ENCODE measurements around the gene BAZ1A. TPM values are rescaled to one million over a fixed set of nuclear protein-coding genes. Genes with fewer than 3 reads are reported as not detected.

The BAZ1A gene
- total and polyA plus RNA-seq, 2 experiments from 2014 or later, result 24.2 to 26.8 TPM

DNA sequence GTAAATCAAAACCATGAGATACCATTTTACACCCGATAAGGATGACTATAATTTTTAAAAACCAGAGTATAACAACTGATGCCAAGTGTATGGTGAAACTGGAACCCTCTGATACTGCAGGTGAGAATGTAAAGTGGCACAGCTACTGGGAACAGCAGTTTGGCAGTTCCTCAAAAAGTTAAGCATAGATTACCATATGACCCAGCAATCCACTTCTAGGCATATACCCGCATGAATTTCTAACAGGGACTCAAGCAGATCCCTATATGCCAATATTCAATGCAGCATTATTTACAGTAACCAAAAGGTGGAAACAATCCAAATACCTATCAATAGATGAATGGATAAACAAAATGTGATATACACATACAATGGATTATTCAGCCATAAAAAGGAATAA, 57.4 kb downstream of the BAZ1A start:
- H3K9me2 ChIP-seq (ENCODE audit: insufficient read depth), result no peaks in the 10 kb centered on the region
- no peaks in the 10 kb centered on the region for H4K20me1 ChIP-seq (replicated peaks; ENCODE audit: insufficient read depth)
- no peaks in the 10 kb centered on the region for H3K36me3 ChIP-seq (ENCODE audit: insufficient read depth)
- no peaks in the 10 kb centered on the region for H3F3A ChIP-seq (replicated peaks; ENCODE audit: low read depth)
- H3K79me2 ChIP-seq (replicated peaks; ENCODE audit: insufficient read depth), result no peaks in the 10 kb centered on the region
- H2AFZ ChIP-seq, result no peak overlapping the region
- H3K27ac ChIP-seq (ENCODE audit: low read depth), result no peak overlapping the region
- peaks cover 3% of the 10 kb centered on the region for H3K27me3 Mint-ChIP-seq (ENCODE audit: insufficient read depth, low read depth, poor library complexity)
- ATAC-seq, result no peak
- no peaks in the 10 kb centered on the region for H3K4me1 ChIP-seq (ENCODE audit: insufficient read depth)
- no peak for DNase-seq (ENCODE audit: low spot score)
- no peak overlapping the region for H3K27ac Mint-ChIP-seq
- H3K4me3 ChIP-seq, result no peak overlapping the region
- H3K36me3 Mint-ChIP-seq (ENCODE audit: low read depth), result peaks cover 21% of the 10 kb centered on the region; the same call in 2 of the 3 replicates
- no peaks in the 10 kb centered on the region for H3K4me1 Mint-ChIP-seq
- H3K4me3 Mint-ChIP-seq, result no peak overlapping the region
- TF ChIP-seq STAT1 (IDR thresholded peaks at IDR 0.05; ENCODE audit: unreplicated experiment) (no peak), EZH2phosphoT487 (IDR thresholded peaks at IDR 0.05; ENCODE audit: unreplicated experiment) (no peak), CREB1 (CRISPR knock-in tag; IDR thresholded peaks at IDR 0.05; ENCODE audit: low read depth) (no peak), POLR2AphosphoS5 (IDR thresholded peaks at IDR 0.05; ENCODE audit: low read depth) (no peak), NANOG (IDR thresholded peaks at IDR 0.05; ENCODE audit: borderline replicate concordance) (no peak), JUNB (IDR thresholded peaks at IDR 0.05; ENCODE audit: unreplicated experiment) (no peak), EZH2 (IDR thresholded peaks at IDR 0.05; ENCODE audit: low read depth, unreplicated experiment) (no peak), ZNF331 (CRISPR knock-in tag; IDR thresholded peaks at IDR 0.05; ENCODE audit: low read depth) (no peak), ZNF114 (CRISPR knock-in tag; IDR thresholded peaks at IDR 0.05) (no peak)
- TF ChIP-seq, protein P1, sequence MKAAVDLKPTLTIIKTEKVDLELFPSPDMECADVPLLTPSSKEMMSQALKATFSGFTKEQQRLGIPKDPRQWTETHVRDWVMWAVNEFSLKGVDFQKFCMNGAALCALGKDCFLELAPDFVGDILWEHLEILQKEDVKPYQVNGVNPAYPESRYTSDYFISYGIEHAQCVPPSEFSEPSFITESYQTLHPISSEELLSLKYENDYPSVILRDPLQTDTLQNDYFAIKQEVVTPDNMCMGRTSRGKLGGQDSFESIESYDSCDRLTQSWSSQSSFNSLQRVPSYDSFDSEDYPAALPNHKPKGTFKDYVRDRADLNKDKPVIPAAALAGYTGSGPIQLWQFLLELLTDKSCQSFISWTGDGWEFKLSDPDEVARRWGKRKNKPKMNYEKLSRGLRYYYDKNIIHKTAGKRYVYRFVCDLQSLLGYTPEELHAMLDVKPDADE (IDR thresholded peaks at IDR 0.05), result no peak
- TF ChIP-seq, protein P2, sequence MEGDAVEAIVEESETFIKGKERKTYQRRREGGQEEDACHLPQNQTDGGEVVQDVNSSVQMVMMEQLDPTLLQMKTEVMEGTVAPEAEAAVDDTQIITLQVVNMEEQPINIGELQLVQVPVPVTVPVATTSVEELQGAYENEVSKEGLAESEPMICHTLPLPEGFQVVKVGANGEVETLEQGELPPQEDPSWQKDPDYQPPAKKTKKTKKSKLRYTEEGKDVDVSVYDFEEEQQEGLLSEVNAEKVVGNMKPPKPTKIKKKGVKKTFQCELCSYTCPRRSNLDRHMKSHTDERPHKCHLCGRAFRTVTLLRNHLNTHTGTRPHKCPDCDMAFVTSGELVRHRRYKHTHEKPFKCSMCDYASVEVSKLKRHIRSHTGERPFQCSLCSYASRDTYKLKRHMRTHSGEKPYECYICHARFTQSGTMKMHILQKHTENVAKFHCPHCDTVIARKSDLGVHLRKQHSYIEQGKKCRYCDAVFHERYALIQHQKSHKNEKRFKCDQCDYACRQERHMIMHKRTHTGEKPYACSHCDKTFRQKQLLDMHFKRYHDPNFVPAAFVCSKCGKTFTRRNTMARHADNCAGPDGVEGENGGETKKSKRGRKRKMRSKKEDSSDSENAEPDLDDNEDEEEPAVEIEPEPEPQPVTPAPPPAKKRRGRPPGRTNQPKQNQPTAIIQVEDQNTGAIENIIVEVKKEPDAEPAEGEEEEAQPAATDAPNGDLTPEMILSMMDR (conservative IDR thresholded peaks at IDR 0.05; ENCODE audit: low read depth in 2 of 2), result no peak
- TF ChIP-seq, protein P3, sequence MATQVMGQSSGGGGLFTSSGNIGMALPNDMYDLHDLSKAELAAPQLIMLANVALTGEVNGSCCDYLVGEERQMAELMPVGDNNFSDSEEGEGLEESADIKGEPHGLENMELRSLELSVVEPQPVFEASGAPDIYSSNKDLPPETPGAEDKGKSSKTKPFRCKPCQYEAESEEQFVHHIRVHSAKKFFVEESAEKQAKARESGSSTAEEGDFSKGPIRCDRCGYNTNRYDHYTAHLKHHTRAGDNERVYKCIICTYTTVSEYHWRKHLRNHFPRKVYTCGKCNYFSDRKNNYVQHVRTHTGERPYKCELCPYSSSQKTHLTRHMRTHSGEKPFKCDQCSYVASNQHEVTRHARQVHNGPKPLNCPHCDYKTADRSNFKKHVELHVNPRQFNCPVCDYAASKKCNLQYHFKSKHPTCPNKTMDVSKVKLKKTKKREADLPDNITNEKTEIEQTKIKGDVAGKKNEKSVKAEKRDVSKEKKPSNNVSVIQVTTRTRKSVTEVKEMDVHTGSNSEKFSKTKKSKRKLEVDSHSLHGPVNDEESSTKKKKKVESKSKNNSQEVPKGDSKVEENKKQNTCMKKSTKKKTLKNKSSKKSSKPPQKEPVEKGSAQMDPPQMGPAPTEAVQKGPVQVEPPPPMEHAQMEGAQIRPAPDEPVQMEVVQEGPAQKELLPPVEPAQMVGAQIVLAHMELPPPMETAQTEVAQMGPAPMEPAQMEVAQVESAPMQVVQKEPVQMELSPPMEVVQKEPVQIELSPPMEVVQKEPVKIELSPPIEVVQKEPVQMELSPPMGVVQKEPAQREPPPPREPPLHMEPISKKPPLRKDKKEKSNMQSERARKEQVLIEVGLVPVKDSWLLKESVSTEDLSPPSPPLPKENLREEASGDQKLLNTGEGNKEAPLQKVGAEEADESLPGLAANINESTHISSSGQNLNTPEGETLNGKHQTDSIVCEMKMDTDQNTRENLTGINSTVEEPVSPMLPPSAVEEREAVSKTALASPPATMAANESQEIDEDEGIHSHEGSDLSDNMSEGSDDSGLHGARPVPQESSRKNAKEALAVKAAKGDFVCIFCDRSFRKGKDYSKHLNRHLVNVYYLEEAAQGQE (IDR thresholded peaks at IDR 0.05; ENCODE audit: unreplicated experiment), result no peak
- TF ChIP-seq, protein P4, sequence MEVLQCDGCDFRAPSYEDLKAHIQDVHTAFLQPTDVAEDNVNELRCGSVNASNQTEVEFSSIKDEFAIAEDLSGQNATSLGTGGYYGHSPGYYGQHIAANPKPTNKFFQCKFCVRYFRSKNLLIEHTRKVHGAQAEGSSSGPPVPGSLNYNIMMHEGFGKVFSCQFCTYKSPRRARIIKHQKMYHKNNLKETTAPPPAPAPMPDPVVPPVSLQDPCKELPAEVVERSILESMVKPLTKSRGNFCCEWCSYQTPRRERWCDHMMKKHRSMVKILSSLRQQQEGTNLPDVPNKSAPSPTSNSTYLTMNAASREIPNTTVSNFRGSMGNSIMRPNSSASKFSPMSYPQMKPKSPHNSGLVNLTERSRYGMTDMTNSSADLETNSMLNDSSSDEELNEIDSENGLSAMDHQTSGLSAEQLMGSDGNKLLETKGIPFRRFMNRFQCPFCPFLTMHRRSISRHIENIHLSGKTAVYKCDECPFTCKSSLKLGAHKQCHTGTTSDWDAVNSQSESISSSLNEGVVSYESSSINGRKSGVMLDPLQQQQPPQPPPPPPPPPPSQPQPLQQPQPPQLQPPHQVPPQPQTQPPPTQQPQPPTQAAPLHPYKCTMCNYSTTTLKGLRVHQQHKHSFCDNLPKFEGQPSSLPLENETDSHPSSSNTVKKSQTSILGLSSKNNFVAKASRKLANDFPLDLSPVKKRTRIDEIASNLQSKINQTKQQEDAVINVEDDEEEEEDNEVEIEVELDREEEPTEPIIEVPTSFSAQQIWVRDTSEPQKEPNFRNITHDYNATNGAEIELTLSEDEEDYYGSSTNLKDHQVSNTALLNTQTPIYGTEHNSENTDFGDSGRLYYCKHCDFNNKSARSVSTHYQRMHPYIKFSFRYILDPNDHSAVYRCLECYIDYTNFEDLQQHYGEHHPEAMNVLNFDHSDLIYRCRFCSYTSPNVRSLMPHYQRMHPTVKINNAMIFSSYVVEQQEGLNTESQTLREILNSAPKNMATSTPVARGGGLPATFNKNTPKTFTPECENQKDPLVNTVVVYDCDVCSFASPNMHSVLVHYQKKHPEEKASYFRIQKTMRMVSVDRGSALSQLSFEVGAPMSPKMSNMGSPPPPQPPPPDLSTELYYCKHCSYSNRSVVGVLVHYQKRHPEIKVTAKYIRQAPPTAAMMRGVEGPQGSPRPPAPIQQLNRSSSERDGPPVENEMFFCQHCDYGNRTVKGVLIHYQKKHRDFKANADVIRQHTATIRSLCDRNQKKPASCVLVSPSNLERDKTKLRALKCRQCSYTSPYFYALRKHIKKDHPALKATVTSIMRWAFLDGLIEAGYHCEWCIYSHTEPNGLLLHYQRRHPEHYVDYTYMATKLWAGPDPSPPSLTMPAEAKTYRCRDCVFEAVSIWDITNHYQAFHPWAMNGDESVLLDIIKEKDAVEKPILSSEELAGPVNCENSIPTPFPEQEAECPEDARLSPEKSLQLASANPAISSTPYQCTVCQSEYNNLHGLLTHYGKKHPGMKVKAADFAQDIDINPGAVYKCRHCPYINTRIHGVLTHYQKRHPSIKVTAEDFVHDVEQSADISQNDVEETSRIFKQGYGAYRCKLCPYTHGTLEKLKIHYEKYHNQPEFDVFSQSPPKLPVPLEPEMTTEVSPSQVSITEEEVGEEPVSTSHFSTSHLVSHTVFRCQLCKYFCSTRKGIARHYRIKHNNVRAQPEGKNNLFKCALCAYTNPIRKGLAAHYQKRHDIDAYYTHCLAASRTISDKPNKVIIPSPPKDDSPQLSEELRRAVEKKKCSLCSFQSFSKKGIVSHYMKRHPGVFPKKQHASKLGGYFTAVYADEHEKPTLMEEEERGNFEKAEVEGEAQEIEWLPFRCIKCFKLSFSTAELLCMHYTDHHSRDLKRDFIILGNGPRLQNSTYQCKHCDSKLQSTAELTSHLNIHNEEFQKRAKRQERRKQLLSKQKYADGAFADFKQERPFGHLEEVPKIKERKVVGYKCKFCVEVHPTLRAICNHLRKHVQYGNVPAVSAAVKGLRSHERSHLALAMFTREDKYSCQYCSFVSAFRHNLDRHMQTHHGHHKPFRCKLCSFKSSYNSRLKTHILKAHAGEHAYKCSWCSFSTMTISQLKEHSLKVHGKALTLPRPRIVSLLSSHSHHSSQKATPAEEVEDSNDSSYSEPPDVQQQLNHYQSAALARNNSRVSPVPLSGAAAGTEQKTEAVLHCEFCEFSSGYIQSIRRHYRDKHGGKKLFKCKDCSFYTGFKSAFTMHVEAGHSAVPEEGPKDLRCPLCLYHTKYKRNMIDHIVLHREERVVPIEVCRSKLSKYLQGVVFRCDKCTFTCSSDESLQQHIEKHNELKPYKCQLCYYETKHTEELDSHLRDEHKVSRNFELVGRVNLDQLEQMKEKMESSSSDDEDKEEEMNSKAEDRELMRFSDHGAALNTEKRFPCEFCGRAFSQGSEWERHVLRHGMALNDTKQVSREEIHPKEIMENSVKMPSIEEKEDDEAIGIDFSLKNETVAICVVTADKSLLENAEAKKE (CRISPR knock-in tag; IDR thresholded peaks at IDR 0.05), result no peak
- no peak overlapping the region for H3K4me2 ChIP-seq
- no peaks in the 10 kb centered on the region for H3K27me3 ChIP-seq (ENCODE audit: insufficient read depth)
- H3K9me3 Mint-ChIP-seq, result no peaks in the 10 kb centered on the region
